Hepatocyte (in vitro differentiated cells): ENCODE results near the gene STIM2. TPM values are rescaled to one million over a fixed set of nuclear protein-coding genes. Genes with fewer than 3 reads are reported as not detected.

Source experiments
- DNase-seq: peaks from one replicate; pipeline ENCODE4 v3.0.0-alpha.2; 2016; ENCODE audit warnings: low spot score
- H2AFZ ChIP-seq: fragments of 200-600 bp; sonication (generic); 2 replicates; pipeline ENCODE4 v1.6.0; 2016; ENCODE audit warnings: antibody characterized with exemption, mild to moderate bottlenecking
- H3K27ac ChIP-seq: fragments of 200-600 bp; sonication (generic); 2 replicates; pipeline ENCODE4 v1.5.1; 2016; ENCODE audit warnings: mild to moderate bottlenecking
- H3K27me3 ChIP-seq: fragments of 200-600 bp; sonication (generic); 2 replicates; pipeline ENCODE4 v1.6.1; 2016
- H3K36me3 ChIP-seq: fragments of 200-600 bp; sonication (generic); replicated peaks from 2 replicates; pipeline ENCODE4 v1.5.1; 2016; ENCODE audit warnings: low read depth; ENCODE audit not compliant: insufficient read depth
- H3K4me1 ChIP-seq: fragments of 200-600 bp; sonication (generic); 2 replicates; pipeline ENCODE4 v1.5.1; 2016; ENCODE audit warnings: mild to moderate bottlenecking, moderate library complexity; ENCODE audit not compliant: insufficient read depth
- H3K4me2 ChIP-seq: fragments of 200-600 bp; sonication (generic); 2 replicates; pipeline ENCODE4 v1.6.0; 2016
- H3K4me3 ChIP-seq: fragments of 200-600 bp; sonication (generic); 2 replicates; pipeline ENCODE4 v1.5.1; 2016; ENCODE audit warnings: mild to moderate bottlenecking
- H3K79me2 ChIP-seq: fragments of 200-600 bp; sonication (generic); 2 replicates; pipeline ENCODE4 v1.6.0; 2017; ENCODE audit warnings: mild to moderate bottlenecking
- H3K9me2 ChIP-seq: fragments of 200-600 bp; sonication (generic); replicated peaks from 2 replicates; pipeline ENCODE4 v1.6.0; 2017; ENCODE audit warnings: mild to moderate bottlenecking; ENCODE audit not compliant: insufficient read depth
- H3K9me3 ChIP-seq: fragments of 200-600 bp; sonication (generic); 2 replicates; pipeline ENCODE4 v1.5.1; 2016; ENCODE audit warnings: low read depth, mild to moderate bottlenecking
- H4K20me1 ChIP-seq: fragments of 200-600 bp; sonication (generic); 2 replicates; pipeline ENCODE4 v1.6.0; 2016; ENCODE audit warnings: mild to moderate bottlenecking; ENCODE audit not compliant: insufficient read depth, poor library complexity, severe bottlenecking
- EZH2 ChIP-seq: fragments of 200-600 bp; sonication (generic); IDR thresholded peaks from 2 replicates; pipeline ENCODE4 v1.6.1; 2016; ENCODE audit warnings: antibody characterized with exemption, mild to moderate bottlenecking, borderline replicate concordance
- EZH2phosphoT487 ChIP-seq: fragments of 200-600 bp; sonication (generic); IDR thresholded peaks from one replicate; pipeline ENCODE4 v1.6.1; 2018; ENCODE audit warnings: antibody characterized with exemption, mild to moderate bottlenecking, low read depth, moderate library complexity; ENCODE audit not compliant: unreplicated experiment, severe bottlenecking
- WGBS: methylation state at CpG from one replicate; pipeline ENCODE4 v1.1.6; 2016; ENCODE audit warnings: low lambda C conversion rate; ENCODE audit errors: missing lambda C conversion rate; 5-methylcytosine and 5-hydroxymethylcytosine counted together
- polyA plus RNA-seq: library from polyadenylated mRNA; unstranded; fragments of >200 nt; fragmentation: Nextera tagmentation; extraction: Ambion mirVana; gene quantifications from 2 replicates; pipeline ENCODE4 v1.2.1, GENCODE V29; 2016
- total RNA-seq: library from RNA; depleted of rRNA; stranded (reverse); fragments of >200 nt; gene quantifications from 2 replicates; pipeline ENCODE4 v1.2.3, GENCODE V29; 2014
- TF ChIP-seq, protein P1 (sequence below): fragments of 200-600 bp; sonication (generic); IDR thresholded peaks from 2 replicates; pipeline ENCODE4 v1.5.1; 2016; ENCODE audit warnings: antibody characterized with exemption, mild to moderate bottlenecking; ENCODE audit not compliant: poor library complexity

The STIM2 gene
- total and polyA plus RNA-seq, 2 experiments from 2014 or later: 13.2 to 17.0 TPM

DNA sequence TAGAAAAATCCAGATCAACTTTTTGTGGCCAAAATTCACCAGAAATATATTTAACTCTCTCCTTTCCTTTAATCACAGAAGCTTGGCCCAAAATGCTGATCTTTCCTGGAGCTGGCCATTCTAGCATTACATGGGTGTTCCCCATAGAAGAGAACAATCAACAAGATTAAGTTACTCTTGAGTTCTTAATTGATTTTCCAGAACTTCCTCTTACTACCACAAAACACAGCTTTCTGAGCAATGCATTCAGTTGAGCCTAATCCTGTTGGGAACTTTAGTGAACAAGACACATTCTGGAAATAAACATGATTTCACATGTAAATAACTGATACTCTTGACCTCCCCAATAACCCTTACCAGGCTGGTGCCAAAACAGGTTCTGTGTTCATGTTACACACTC is 45.4 kb upstream of the STIM2 start:
- H3K27me3 ChIP-seq: no peaks in the 10 kb centered on the region
- no peaks in the 10 kb centered on the region for H3K36me3 ChIP-seq
- no peaks in the 10 kb centered on the region for H3K9me3 ChIP-seq
- H3K4me2 ChIP-seq: no peak overlapping the region
- H2AFZ ChIP-seq: no peak overlapping the region
- H3K9me2 ChIP-seq: no peaks in the 10 kb centered on the region
- no peak for DNase-seq
- H3K79me2 ChIP-seq: no peaks in the 10 kb centered on the region
- H3K27ac ChIP-seq: no peak overlapping the region
- TF ChIP-seq, protein P1, sequence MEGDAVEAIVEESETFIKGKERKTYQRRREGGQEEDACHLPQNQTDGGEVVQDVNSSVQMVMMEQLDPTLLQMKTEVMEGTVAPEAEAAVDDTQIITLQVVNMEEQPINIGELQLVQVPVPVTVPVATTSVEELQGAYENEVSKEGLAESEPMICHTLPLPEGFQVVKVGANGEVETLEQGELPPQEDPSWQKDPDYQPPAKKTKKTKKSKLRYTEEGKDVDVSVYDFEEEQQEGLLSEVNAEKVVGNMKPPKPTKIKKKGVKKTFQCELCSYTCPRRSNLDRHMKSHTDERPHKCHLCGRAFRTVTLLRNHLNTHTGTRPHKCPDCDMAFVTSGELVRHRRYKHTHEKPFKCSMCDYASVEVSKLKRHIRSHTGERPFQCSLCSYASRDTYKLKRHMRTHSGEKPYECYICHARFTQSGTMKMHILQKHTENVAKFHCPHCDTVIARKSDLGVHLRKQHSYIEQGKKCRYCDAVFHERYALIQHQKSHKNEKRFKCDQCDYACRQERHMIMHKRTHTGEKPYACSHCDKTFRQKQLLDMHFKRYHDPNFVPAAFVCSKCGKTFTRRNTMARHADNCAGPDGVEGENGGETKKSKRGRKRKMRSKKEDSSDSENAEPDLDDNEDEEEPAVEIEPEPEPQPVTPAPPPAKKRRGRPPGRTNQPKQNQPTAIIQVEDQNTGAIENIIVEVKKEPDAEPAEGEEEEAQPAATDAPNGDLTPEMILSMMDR: no peak
- TF ChIP-seq EZH2 (no peak), EZH2phosphoT487 (no peak)
- H3K4me3 ChIP-seq: no peak overlapping the region
- H4K20me1 ChIP-seq: no peaks in the 10 kb centered on the region
- H3K4me1 ChIP-seq: no peaks in the 10 kb centered on the region

DNA sequence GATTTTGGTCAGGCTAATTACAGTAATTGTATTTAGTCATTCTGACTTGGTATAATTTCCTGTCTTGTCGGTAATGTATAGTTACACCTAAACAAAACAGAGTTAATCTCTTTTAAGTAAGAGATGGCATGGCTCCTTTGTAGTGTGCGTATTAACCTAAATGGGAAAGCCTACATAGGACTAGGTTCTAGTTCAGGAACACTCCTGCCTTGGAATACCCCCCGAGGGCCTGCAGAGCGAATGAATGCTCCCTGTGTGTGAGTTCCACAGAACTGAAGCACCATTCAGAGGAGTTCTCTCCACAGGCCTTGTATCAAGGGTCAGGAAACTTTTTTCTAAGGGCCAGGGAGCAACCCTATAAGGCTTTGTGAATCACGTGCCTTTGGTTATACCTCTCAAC is 44.9 kb upstream of the STIM2 start:
- no peaks in the 10 kb centered on the region for H3K36me3 ChIP-seq
- no peak overlapping the region for H3K4me3 ChIP-seq
- no peaks in the 10 kb centered on the region for H3K4me1 ChIP-seq
- no peak overlapping the region for H2AFZ ChIP-seq
- H3K79me2 ChIP-seq: no peaks in the 10 kb centered on the region
- H3K9me3 ChIP-seq: no peaks in the 10 kb centered on the region
- H3K4me2 ChIP-seq: no peak overlapping the region
- no peaks in the 10 kb centered on the region for H3K27me3 ChIP-seq
- TF ChIP-seq, protein P1: no peak
- no peak for TF ChIP-seq EZH2
- TF ChIP-seq EZH2phosphoT487: no peak
- DNase-seq: no peak
- H4K20me1 ChIP-seq: no peaks in the 10 kb centered on the region
- WGBS: 79% methylated on average over 5 of the region's 5 CpGs
- no peak overlapping the region for H3K27ac ChIP-seq
- H3K9me2 ChIP-seq: no peaks in the 10 kb centered on the region

DNA sequence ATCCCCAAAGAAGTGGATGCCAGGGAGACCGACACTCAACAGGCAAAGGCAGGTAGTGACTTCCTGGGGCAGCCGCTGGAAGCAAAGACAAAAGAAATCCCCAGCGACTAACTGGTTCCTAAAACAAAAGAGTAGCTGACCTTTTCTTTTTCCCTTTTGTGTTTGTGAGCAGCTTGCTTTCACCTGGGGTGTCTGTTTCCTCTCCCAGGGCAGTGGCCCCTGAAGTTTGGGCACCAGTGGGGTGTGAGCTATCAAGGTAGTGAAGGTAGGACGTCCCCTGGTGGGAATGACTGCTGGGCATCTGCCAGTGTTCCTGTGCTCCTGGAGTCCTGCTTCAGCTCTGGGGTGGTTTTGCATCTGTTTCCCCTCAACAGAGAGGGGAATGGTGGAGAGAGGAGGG is 41.6 kb upstream of the STIM2 start:
- no peaks in the 10 kb centered on the region for H4K20me1 ChIP-seq
- no peaks in the 10 kb centered on the region for H3K9me2 ChIP-seq
- H3K36me3 ChIP-seq: no peaks in the 10 kb centered on the region
- no peak overlapping the region for H2AFZ ChIP-seq
- no peaks in the 10 kb centered on the region for H3K79me2 ChIP-seq
- no peak for TF ChIP-seq EZH2
- no peak for TF ChIP-seq EZH2phosphoT487
- no peaks in the 10 kb centered on the region for H3K27me3 ChIP-seq
- DNase-seq: no peak
- H3K27ac ChIP-seq: no peak overlapping the region
- no peak overlapping the region for H3K4me2 ChIP-seq
- 69% methylated on average over 4 of the region's 4 CpGs for WGBS
- H3K4me3 ChIP-seq: no peak overlapping the region
- no peaks in the 10 kb centered on the region for H3K4me1 ChIP-seq
- H3K9me3 ChIP-seq: no peaks in the 10 kb centered on the region

DNA sequence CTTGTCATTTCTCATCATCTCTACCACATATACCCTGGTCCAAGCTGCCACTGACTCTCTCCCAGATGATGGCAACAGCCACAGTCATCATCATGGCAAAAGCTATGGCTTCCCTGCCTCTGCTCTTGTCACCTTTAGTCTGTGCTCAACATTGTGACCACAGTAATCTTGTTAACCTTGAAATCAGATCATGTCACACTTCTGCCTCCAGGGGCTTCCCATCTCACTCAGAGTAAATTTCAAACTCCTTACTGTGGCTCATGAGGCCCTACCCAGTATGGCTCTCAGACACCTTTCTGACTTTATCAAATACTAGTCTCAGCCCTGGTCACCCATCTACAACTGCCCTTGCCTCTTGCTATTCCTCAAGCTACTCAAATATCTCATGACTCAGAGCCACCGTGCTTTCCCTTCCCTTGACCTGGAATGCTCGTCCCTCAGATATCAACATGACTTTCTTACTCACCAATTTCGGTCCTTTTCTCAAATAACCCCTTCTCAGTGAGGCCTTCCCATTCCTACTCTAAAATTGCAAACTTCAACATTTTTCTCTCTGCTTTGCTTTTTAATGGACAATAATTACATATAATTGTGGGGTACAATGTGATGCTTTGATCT is 41.1 kb upstream of the STIM2 start:
- H3K9me3 ChIP-seq: no peaks in the 10 kb centered on the region
- H3K36me3 ChIP-seq: no peaks in the 10 kb centered on the region
- no peaks in the 10 kb centered on the region for H3K9me2 ChIP-seq
- H4K20me1 ChIP-seq: no peaks in the 10 kb centered on the region
- H3K4me1 ChIP-seq: no peaks in the 10 kb centered on the region
- no peak overlapping the region for H3K4me3 ChIP-seq
- 93% methylated on average over 3 of the region's 3 CpGs for WGBS
- H3K27ac ChIP-seq: no peak overlapping the region
- no peaks in the 10 kb centered on the region for H3K79me2 ChIP-seq
- DNase-seq: no peak
- H3K27me3 ChIP-seq: no peaks in the 10 kb centered on the region
- TF ChIP-seq, protein P1: no peak
- no peak for TF ChIP-seq EZH2
- no peak for TF ChIP-seq EZH2phosphoT487
- no peak overlapping the region for H3K4me2 ChIP-seq
- H2AFZ ChIP-seq: no peak overlapping the region
